GM18909 (cell line): ENCODE measurements around the gene LBX1.

Experiments used
- ATAC-seq: cut with Tn5 transposase; IDR thresholded peaks from one replicate; pipeline ENCODE4 v1.9.1; 2021; ENCODE audit warnings: mild to moderate bottlenecking; ENCODE audit not compliant: unreplicated experiment, poor library complexity

Gene LBX1

DNA sequence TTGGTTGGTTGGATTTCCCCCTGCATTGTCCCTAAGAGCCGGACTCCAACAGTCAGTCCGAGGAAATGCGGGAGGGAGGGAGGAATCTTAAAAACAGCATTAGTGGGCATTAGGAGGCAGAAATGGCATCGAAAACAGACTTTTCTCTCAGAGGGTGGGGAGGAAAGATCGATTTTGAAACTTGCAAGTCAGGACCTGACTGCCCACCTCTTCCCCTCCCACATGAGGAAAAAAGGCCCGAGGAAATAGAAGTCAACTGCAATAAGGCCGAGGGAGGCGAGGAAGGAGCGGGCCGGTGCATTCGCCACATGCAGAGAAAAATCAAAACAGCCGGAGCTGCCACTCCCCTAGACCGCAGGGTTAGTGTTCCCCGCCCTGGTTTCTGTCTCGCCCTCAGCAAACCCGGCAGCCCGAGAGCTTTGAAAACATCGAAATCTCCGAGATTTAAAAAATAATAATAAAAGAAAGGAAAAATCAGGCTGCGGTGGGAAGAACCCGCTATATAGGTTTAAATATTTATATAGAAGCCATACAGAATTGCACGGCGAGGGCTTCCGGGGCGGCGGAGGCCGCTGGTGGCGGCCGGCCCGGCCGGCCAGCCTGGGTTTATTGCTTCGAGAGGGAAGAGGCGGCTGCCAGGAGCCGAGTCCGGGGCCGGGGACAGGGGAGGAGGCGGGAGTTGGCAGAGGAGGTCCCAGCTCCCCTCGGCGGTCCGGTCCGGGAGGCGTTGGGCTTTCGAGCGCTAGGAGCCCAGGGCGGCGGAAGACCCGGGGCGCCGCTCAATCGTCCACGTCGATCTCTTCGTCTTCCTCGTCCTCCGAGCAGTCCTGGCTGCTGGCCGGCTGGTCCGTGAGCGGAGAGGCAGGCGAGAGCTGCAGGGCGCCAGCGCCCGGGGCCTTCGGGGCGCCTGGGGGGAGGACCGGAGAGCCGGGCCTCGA lies 2.5 kb downstream of the LBX1 start:
- no peak for ATAC-seq

DNA sequence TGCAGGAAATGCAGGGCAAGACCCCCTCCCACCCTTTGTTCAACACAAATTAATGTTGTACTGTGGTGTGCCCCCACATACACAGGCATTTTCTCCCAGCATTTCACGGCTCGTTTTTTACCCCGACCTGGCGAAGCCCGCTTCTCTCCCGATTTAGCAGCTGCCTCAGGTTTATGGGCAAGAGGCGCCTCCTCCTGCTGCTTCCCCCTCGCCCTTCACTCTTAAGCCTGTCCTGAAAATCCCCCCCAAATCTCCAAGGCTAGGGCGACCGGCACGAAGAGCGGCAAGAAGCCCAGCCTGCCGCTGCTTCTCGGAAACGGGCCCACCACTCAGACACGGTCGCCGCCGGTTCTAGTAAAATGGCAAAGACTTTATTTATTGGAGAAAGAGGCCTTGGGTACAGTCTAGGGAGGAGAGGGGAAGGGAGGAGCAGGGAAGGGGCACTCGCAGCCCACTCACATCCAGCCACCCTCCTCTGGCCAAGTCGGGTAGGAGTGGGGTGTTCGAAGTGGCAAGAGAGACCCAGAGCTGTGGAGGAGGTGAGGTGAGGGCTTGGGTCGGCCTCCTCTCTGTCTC lies 3.3 kb downstream of the LBX1 start:
- no peak for ATAC-seq

- no peak for ATAC-seq
These were observed 4.1 kb downstream of the LBX1 start for GRCh38 chr10:101224910-101225823.

DNA sequence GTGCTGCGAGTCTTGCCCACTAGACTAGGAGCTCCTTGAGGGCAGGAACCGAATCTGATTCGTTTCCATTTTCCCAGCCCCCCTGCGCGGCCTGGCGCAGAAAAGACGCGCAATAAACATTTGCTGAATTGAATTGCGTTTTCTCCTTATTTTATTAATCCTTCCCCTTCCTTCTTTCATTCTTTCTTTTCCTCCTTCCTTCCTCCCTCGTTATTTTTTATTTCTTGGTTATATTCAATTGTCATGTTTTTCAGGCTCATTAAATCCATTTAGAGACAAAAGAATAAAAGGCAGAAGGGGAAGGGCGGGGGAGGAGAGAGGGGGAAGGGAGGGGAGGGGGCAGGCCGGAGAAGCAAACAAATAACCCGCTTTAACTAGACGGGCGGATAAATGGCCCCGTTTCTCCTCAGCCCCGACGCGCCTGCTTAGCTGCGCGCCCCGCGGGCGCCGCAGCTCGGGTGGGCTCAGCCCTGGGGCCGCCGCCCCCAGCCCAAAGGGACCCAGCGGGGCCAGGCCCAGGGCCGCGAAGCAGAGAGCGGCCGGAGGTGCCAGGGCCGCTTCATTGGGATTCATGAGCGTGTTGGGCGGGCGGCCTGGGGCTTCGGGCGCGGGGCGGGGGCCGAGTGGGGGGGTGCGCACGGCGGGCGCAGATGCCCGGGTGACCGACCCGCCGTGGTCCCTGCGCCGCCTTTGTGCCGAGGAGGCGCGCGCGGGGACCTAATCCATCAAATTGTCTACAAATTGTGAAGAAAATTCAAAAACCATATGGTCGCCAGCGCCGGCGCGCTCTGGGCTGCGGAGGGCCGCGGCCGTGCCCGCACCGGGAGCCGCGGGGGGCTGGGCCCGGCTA lies 5.0 kb downstream of the LBX1 start:
- no peak for ATAC-seq

DNA sequence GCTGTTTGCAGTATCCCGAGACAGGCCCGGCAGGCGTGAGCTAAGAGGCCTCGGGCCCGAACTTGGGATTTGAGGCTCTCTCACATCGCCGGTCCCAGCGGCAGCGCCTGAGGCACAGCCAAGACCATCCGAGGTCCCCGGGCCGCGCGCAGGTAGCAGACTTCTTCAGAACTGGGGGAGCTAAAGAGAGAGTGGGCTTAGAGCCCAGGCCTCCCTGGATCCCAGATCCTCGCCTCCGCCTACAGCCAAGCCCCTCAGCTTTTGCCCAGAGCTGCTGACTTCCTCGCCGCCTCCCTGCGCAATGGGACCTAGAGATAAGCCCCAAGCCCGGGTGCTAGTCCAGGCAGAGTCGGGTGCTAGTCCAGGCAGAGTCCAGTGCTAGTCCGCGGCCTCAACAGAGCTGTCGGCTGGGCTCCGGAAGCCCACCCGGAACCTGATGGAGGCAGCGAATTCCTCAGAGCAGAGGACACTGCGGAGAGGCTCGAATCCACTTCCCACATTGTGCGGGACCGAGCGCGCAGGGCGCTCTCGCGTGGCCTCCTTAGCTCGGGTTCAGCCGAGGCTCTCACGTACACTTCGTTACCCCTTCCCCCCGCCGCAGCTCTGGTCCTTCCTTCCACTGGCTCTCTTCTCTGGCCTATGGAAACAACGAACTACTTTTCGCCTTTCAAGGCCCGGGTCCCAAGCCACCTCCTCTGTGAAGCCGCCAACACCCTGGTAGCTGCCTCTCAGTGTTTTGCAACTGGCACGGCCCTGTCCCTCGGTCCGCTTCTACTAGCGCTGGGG lies 5.8 kb downstream of the LBX1 start:
- ATAC-seq, result no peak

- ATAC-seq, result no peak
These were observed 6.5 kb downstream of the LBX1 start for GRCh38 chr10:101222683-101223273.

DNA sequence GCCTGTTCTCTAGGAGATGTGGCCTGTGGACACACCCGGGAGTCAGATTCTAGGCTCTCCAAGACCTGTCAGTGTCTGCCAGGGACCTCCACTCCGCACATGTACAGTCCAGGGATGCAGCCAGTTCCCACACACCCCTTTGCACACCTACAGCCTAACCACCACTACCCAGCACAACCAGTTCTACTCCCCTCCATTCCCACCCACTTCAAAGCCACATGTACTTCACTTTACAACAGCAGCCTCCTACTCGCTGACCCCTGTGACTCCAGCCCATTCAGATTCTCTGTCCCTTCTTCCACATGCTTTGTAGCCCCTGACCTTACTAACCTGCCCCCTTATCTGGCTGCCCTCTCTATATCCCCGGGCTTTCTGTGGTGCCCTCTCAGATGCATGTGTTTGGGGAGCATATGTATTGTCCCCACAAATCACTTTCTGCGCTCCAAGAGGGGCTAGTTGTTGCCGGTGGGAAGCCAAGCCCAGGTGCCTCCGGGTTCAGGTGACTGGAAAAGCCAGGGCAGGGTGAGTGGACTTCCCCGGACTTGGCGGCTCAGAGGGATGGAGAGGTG lies 7.2 kb downstream of the LBX1 start:
- no peak for ATAC-seq

- ATAC-seq, result no peak
These were observed 7.7 kb downstream of the LBX1 start for GRCh38 chr10:101221549-101221948.

- ATAC-seq, result no peak
These were observed 9.3 kb downstream of the LBX1 start for GRCh38 chr10:101219946-101220451.

DNA sequence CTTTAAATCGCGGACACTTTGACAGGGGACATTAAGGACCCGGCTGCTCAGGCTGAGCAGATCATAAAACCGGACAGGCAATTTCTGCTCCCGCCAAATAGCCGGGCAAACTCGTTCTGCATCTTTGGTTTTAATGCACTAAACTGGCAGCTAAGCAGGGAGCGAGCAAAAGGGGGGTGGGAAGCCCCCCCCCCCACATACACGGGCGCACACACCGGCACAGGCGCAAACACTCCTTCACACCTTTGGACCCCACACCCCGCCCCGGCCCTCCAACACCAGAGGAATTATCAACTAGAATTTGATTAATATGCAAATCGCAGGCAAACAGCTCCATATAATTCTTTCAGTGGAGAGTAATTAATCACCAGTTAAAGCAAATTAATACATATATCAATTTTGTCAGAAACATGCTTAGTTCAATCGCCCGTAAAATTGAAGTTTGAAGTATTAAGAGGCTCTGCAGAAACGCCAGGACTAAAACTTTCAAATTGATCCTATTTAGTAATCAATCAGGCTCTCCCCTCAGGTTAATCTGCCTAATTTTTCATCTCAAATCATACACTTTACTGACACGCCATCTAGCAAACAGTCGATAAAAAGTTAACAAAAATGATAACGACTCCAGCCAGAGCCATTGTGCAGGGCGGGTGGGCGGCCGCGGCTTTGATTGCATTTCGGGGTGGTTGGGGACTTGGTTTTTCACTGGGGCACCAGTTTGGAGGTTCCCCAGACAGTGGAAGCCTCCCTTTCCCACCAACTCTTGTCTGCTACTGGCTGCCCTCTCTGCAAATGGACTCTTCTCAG lies 9.9 kb downstream of the LBX1 start:
- no peak for ATAC-seq

DNA sequence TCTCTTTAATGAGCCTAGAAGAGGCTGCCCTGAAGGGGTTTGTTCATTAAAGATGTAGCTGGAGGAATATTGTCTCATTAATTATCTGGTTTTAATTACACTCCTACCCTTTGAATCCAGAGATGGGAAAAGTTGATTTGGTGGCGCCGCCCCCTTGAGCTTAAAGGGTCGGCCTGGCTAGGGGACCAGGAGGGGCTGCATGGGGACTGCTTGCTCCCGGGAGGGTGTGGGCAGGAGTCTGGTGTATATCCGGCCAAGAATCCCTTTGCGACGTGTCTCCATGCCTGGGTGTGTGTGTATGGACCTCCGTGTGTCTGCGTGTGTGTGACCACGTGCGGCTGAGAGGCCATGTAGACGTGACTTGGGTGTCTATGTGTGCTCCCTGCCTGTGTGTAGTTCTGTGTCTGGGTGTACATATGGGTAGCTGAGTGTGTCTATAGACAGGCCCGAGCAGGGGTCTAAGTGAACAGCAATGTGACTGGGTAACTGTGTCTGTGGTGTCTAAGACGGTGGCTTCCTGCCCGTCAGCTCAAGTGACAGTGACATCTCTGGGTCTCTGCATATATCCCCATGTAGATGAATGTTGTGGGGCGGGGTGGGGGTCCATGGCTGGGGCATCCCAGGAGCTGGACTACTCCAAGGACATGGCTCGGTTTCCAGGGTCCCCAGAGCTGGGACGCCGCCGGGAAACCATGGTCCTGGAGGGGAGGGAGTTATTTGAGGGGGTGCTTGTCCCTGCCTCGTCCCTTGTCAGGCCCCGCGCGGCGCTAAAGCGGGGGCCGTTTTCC lies 10.7 kb downstream of the LBX1 start:
- ATAC-seq, result no peak

DNA sequence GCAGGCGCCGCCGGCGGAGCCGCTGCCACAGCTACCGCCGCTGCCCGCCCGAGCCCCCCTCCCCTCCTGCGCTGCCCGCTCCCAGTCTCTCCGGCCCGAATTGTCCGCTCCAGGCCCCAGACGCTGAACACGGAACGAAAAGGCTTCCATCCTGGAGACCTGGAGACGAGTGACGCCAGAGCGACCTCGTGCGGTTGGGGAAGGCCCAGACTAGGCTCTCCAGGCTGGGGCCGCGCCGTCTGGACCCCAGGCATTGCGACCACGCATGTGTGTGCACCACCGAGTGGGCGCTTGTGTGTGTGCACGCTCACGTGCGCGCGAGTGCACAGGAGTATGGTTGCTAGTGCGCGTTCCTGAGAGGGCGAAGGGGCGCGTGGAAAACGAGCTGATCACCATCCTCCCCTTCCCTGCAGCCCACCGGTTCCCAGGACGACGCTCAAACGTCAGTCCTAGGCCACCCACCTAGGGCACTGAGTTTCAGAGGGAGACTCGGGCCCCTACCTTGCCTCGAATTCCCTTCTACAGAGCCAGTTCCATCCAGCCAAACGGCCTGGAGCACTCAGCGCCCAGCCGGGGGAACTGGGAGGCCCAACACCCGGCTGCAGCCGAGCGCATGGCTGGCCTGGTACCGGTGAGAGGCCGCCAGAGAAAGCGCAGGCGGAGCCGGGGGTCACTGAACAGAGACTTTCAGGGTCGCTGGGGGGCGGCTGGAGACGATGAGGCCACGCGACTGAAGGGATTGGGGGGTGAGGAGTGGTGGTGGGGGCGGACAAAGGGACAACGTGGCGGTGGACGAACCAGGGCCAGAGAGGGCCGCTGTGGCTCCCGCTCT lies 11.6 kb downstream of the LBX1 start:
- no peak for ATAC-seq

- no peak for ATAC-seq
These were observed 12.2 kb downstream of the LBX1 start for GRCh38 chr10:101217044-101217425.

DNA sequence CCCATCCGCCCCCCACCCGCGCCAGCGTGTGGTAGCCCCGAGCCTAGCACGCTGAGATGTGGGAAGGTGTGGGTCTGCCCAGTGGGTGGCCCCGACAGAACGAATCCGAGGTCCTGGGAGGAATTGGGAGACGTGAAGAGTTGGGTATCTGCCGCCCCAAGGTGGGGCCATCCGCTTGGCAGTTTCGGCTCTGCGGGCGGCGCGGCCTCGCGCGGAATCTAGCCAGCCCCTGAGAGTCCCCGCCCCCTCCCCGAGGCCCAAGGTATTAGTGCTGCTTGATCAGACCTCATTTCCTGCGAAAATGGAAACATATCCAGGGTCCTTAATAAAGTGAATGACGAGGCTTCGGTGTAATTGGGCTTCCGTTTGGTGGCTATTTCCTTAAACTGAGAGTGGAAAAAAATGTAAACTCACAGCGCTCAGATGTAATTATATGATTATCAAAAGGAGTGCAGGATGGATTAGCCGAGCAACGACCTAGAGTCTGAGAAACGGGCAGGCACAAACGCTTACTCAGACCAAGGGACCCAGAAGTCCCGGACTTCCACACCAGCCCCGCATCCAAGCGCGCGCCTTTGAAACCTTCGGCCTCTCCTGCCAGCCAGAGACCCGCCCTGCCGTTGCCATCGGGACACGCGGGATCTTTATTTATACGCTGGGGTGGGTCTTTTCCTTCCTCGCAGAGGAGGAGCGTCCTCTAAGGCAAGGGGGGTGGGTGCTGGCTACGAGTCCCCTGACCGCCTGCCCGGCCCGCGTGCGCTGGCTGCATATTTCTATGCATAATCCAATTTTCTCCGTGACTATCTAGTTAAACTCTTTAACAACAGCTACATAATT lies 12.8 kb downstream of the LBX1 start:
- ATAC-seq, result no peak
